ENCODE measurements around the gene BCAT1.

The BCAT1 gene

DNA sequence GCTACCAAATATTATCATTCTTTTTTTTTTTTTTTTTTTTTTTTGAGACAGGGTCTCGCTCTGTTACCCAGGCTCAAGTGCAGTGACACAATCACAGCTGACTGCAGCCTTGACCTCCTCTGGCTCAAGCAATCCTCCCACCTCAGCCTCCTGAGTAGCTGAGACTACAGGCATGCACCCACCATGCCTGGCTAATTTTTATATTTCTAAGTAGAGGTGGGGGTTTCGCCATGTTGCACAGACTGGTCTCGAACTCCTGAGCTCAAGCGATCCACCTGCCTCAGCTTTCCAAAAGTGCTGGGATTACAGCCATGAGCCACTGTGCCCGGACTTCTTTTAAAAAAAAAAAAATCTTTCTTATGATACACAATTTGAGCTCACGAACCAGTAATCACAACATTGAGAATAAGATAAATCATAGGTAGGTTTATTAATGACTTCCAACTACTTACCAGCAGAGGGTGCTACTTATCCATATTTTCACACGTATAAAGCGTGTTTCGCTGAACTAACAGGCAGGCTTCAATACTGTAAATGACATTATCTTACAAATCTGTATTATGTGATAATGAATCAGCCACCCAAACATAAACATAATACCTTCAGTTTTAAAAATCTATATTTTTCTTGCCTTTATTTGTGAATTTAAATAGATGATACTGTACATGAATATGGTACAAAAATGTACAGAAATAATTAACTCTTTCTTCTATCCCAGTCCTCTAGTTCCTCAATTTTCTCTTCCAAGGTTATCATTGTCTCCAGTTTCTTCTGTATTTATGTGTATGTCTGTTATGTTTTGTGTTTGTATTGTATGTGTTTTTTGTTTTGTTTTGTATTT, 42.5 kb upstream of the BCAT1 start:
- H3K4me3 ChIP-seq (ENCODE audit: low read depth, low read length): no peak overlapping the region
- TF ChIP-seq, protein P1, sequence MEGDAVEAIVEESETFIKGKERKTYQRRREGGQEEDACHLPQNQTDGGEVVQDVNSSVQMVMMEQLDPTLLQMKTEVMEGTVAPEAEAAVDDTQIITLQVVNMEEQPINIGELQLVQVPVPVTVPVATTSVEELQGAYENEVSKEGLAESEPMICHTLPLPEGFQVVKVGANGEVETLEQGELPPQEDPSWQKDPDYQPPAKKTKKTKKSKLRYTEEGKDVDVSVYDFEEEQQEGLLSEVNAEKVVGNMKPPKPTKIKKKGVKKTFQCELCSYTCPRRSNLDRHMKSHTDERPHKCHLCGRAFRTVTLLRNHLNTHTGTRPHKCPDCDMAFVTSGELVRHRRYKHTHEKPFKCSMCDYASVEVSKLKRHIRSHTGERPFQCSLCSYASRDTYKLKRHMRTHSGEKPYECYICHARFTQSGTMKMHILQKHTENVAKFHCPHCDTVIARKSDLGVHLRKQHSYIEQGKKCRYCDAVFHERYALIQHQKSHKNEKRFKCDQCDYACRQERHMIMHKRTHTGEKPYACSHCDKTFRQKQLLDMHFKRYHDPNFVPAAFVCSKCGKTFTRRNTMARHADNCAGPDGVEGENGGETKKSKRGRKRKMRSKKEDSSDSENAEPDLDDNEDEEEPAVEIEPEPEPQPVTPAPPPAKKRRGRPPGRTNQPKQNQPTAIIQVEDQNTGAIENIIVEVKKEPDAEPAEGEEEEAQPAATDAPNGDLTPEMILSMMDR (IDR thresholded peaks at IDR 0.05; ENCODE audit: low read depth, low read length): no peak; the same call in 1 of the 2 replicates

GRCh38 chr12:24989216-24989615, 40.3 kb upstream of the BCAT1 start:
- no peak overlapping the region for H3K4me3 ChIP-seq (ENCODE audit: low read depth, low read length)
- TF ChIP-seq, protein P1 (IDR thresholded peaks at IDR 0.05; ENCODE audit: low read depth, low read length): no peak

DNA sequence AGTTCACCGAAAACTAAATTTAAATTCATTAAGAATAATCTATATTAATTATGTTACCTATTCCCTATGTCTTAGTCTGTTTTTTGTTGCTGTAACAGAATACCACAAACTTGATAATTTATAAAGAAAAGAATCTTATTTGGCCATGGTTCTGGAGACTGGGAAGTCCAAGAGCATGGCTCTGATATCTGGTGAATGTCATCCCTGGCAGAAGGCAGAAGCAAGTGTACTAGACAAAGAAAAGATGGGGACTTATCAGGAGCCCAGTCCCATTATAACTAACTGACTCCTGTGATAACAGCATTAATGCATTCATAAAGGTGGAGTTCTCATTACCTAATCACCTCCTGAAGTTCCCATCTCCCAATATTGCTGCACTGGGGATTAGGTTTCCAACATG, 33.3 kb upstream of the BCAT1 start:
- TF ChIP-seq, protein P1 (IDR thresholded peaks at IDR 0.05; ENCODE audit: low read depth, low read length): no peak
- H3K4me3 ChIP-seq (ENCODE audit: low read depth, low read length): no peak overlapping the region

- no peak overlapping the region for H3K4me3 ChIP-seq (ENCODE audit: low read depth, low read length)
- TF ChIP-seq, protein P1 (IDR thresholded peaks at IDR 0.05; ENCODE audit: low read depth, low read length): no peak
These were observed 31.3 kb upstream of the BCAT1 start for GRCh38 chr12:24979976-24980730.

GRCh38 chr12:24979329-24979728, 30.4 kb upstream of the BCAT1 start:
- H3K4me3 ChIP-seq (ENCODE audit: low read depth, low read length): no peak overlapping the region
- TF ChIP-seq, protein P1 (IDR thresholded peaks at IDR 0.05; ENCODE audit: low read depth, low read length): no peak

DNA sequence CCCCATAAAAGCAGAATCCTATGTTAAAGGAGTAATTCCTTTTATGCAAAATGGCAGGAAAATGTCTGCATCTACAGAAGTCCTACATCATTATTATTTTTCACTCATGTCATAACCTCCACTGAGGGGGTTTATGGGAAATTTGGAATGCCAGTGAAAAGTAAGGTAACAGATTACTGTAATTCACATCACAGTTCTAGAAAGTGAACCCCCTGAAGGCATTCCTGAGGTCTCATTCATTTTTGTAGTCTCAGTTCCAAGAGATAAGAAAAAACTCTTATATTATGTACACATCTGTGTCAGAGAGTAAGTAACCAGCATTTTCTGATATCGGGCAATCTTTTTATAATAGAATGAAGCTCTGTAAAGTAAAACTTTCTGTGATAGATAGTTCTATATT, 28.8 kb upstream of the BCAT1 start:
- no peak overlapping the region for H3K4me3 ChIP-seq (ENCODE audit: low read depth, low read length)
- TF ChIP-seq, protein P1 (IDR thresholded peaks at IDR 0.05; ENCODE audit: low read depth, low read length): no peak

DNA sequence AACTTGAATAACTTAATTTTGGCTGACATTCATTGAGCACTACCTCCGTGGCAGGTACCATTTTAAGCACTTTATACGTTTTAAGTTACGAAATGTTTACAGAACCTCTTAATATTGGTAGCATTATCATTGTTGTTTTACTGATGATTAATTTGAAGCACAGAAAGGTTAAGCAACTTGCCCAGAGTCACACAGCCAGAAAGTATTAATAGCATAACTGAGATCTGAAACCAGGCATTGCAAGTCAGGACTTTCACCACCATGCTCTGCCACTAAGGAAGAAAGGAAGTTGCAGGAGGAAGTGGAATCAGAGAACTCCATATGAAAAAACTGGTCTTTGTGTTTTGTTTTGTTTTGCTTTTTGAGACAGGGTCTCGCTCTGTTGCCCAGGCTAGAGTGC, 28.2 kb upstream of the BCAT1 start:
- no peak overlapping the region for H3K4me3 ChIP-seq (ENCODE audit: low read depth, low read length)
- TF ChIP-seq, protein P1 (IDR thresholded peaks at IDR 0.05; ENCODE audit: low read depth, low read length): no peak

Measured in WI38 (cell line).